MM.1S (cell line): ENCODE measurements around the gene TMPRSS5.
"Not testable (repeated sequence)": the region's sequence is repeated elsewhere in the genome, so short reads cannot be mapped to it uniquely, and the experiment has no call there.

Source experiments
- DNase-seq: peaks from one replicate; pipeline ENCODE4 v3.0.0-alpha.2; 2015
- H2AFZ ChIP-seq: fragments of 300-600 bp; sonication (generic); 2 replicates; pipeline ENCODE4 v1.6.0; 2016; ENCODE audit warnings: antibody characterized with exemption, low read length
- H3F3A ChIP-seq: fragments of 300-600 bp; sonication (generic); 2 replicates; pipeline ENCODE4 v1.6.1; 2016; ENCODE audit warnings: mild to moderate bottlenecking, antibody characterized with exemption, low read length, moderate library complexity, mixed read lengths; ENCODE audit not compliant: insufficient read depth
- H3K27ac ChIP-seq: fragments of 300-600 bp; sonication (generic); 2 replicates; pipeline ENCODE4 v1.5.1; 2016; ENCODE audit warnings: mild to moderate bottlenecking, low read length
- H3K27me3 ChIP-seq: fragments of 300-600 bp; sonication (generic); replicated peaks from 2 replicates; pipeline ENCODE4 v1.6.0; 2016; ENCODE audit warnings: low read length; ENCODE audit not compliant: insufficient read depth
- H3K36me3 ChIP-seq: fragments of 300-600 bp; sonication (generic); replicated peaks from 2 replicates; pipeline ENCODE4 v1.6.1; 2016; ENCODE audit warnings: mild to moderate bottlenecking, low read length, mixed read lengths; ENCODE audit not compliant: insufficient read depth
- H3K4me1 ChIP-seq: fragments of 300-600 bp; sonication (generic); 2 replicates; pipeline ENCODE4 v1.6.1; 2016; ENCODE audit warnings: low read length, mixed read lengths
- H3K4me2 ChIP-seq: fragments of 300-600 bp; sonication (generic); 2 replicates; pipeline ENCODE4 v1.6.0; 2016; ENCODE audit warnings: low read depth, low read length
- H3K4me3 ChIP-seq: fragments of 300-600 bp; sonication (generic); 2 replicates; pipeline ENCODE4 v1.5.1; 2016; ENCODE audit warnings: low read length, mixed read lengths
- H3K79me2 ChIP-seq: fragments of 300-600 bp; sonication (generic); 2 replicates; pipeline ENCODE4 v1.6.1; 2016; ENCODE audit warnings: mixed run types, low read length, mixed read lengths
- H3K9ac ChIP-seq: fragments of 300-600 bp; sonication (generic); 2 replicates; pipeline ENCODE4 v1.6.1; 2016; ENCODE audit warnings: low read length, mixed read lengths
- H3K9me2 ChIP-seq: fragments of 300-600 bp; sonication (generic); replicated peaks from 2 replicates; pipeline ENCODE4 v1.6.1; 2016; ENCODE audit warnings: mild to moderate bottlenecking, low read length, mixed read lengths; ENCODE audit not compliant: insufficient read depth
- H3K9me3 ChIP-seq: fragments of 300-600 bp; sonication (generic); replicated peaks from 2 replicates; pipeline ENCODE4 v1.6.1; 2016; ENCODE audit warnings: mild to moderate bottlenecking, low read length, mixed read lengths; ENCODE audit not compliant: insufficient read depth
- H4K20me1 ChIP-seq: fragments of 300-600 bp; sonication (generic); 2 replicates; pipeline ENCODE4 v1.6.1; 2016; ENCODE audit warnings: mild to moderate bottlenecking, low read length, moderate library complexity, mixed read lengths; ENCODE audit not compliant: insufficient read depth
- CTCF ChIP-seq: fragments of 300-600 bp; sonication (generic); IDR thresholded peaks from 2 replicates; pipeline ENCODE4 v1.5.1; 2016; ENCODE audit warnings: antibody characterized with exemption, low read length, mixed read lengths
- EZH2 ChIP-seq: fragments of 300-600 bp; sonication (generic); optimal IDR thresholded peaks from 2 replicates; pipeline ENCODE3; 2017; ENCODE audit warnings: low read depth, mild to moderate bottlenecking, antibody characterized with exemption, low read length, mixed read lengths
- EZH2phosphoT487 ChIP-seq: fragments of 300-600 bp; sonication (generic); IDR thresholded peaks from 2 replicates; pipeline ENCODE4 v1.6.1; 2018; ENCODE audit warnings: antibody characterized with exemption, low read length

TMPRSS5 gene

GRCh38 chr11:113721462-113722066, 15.5 kb upstream of the TMPRSS5 start:
- no peak for TF ChIP-seq CTCF
- TF ChIP-seq EZH2phosphoT487, result no peak
- no peak for TF ChIP-seq EZH2
- no peak overlapping the region for H3K9ac ChIP-seq
- H3K27me3 ChIP-seq, result no peaks in the 10 kb centered on the region

GRCh38 chr11:113720478-113720877, 14.4 kb upstream of the TMPRSS5 start:
- H3K36me3 ChIP-seq, H3K79me2 ChIP-seq, DNase-seq, H3K9me3 ChIP-seq, H4K20me1 ChIP-seq, H3K4me2 ChIP-seq, H3K4me1 ChIP-seq, H3K9me2 ChIP-seq, H3F3A ChIP-seq, H3K9ac ChIP-seq, H3K27ac ChIP-seq, H3K4me3 ChIP-seq, H2AFZ ChIP-seq, H3K27me3 ChIP-seq: not testable (repeated sequence)

More at GRCh38 chr11:113721462-113722066, 15.5 kb upstream of the TMPRSS5 start:
- Histone ChIP-seq H2AFZ (no peak overlapping the region), H3K4me3 (no peak overlapping the region), H3F3A (no peaks in the 10 kb centered on the region), H3K4me1 (no peaks in the 10 kb centered on the region), H3K27ac (no peak overlapping the region), H4K20me1 (no peaks in the 10 kb centered on the region), H3K4me2 (no peak overlapping the region), H3K36me3 (no peaks in the 10 kb centered on the region), H3K79me2 (no peaks in the 10 kb centered on the region), H3K9me2 (no peaks in the 10 kb centered on the region), H3K9me3 (no peaks in the 10 kb centered on the region)
- no peak for DNase-seq

GRCh38 chr11:113715882-113716625, 9.9 kb upstream of the TMPRSS5 start:
- no peaks in the 10 kb centered on the region for H3K9me3 ChIP-seq
- H3K9ac ChIP-seq, result no peak overlapping the region

More at GRCh38 chr11:113715882-113716625, 9.9 kb upstream of the TMPRSS5 start:
- Histone ChIP-seq H3K9me2 (no peaks in the 10 kb centered on the region), H3K4me3 (no peak overlapping the region), H3K4me1 (no peaks in the 10 kb centered on the region), H3K4me2 (no peak overlapping the region), H4K20me1 (no peaks in the 10 kb centered on the region), H3K27ac (no peak overlapping the region), H3K79me2 (no peaks in the 10 kb centered on the region), H2AFZ (no peak overlapping the region), H3K36me3 (no peaks in the 10 kb centered on the region), H3K27me3 (no peaks in the 10 kb centered on the region), H3F3A (no peaks in the 10 kb centered on the region)
- TF ChIP-seq EZH2phosphoT487, result no peak
- no peak for TF ChIP-seq CTCF
- TF ChIP-seq EZH2, result no peak
- DNase-seq, result no peak
